SK-N-SH treated with all-trans-retinoic acid at 6 μM for 48 hours (cell line): Measurements from ENCODE around the gene IDI2.

Source experiments
- ATAC-seq: fragments of 200-7000 bp; cut with Tn5 transposase; 3 replicates; pipeline ENCODE4 v1.9.1; 2020; ENCODE audit warnings: mild to moderate bottlenecking, moderate library complexity
- CREB5 ChIP-seq: fragments of 250-450 bp; sonication (Bioruptor Pico); IDR thresholded peaks from 2 replicates; pipeline ENCODE4 v1.5.1; 2020; ENCODE audit warnings: low read depth, mild to moderate bottlenecking, moderate library complexity
- SNAI2 ChIP-seq: fragments of 250-450 bp; sonication (Bioruptor Pico); IDR thresholded peaks from 2 replicates; pipeline ENCODE4 v1.5.0; 2020; ENCODE audit warnings: mild to moderate bottlenecking, moderate library complexity
- ZFP3 ChIP-seq: fragments of 250-450 bp; sonication (Bioruptor Pico); IDR thresholded peaks from 2 replicates; pipeline ENCODE4 v1.5.0; 2020; ENCODE audit warnings: mild to moderate bottlenecking, moderate library complexity
- TF ChIP-seq, protein P1 (sequence below): fragments of 250-450 bp; sonication (Bioruptor Pico); IDR thresholded peaks from 2 replicates; pipeline ENCODE4 v1.8.0; 2021; ENCODE audit warnings: low read depth, mild to moderate bottlenecking, moderate library complexity, borderline replicate concordance
- TF ChIP-seq, protein P2 (sequence below): fragments of 250-450 bp; sonication (Bioruptor Pico); IDR thresholded peaks from 2 replicates; pipeline ENCODE4 v1.5.1; 2021; ENCODE audit warnings: mild to moderate bottlenecking, moderate library complexity

The IDI2 gene

DNA sequence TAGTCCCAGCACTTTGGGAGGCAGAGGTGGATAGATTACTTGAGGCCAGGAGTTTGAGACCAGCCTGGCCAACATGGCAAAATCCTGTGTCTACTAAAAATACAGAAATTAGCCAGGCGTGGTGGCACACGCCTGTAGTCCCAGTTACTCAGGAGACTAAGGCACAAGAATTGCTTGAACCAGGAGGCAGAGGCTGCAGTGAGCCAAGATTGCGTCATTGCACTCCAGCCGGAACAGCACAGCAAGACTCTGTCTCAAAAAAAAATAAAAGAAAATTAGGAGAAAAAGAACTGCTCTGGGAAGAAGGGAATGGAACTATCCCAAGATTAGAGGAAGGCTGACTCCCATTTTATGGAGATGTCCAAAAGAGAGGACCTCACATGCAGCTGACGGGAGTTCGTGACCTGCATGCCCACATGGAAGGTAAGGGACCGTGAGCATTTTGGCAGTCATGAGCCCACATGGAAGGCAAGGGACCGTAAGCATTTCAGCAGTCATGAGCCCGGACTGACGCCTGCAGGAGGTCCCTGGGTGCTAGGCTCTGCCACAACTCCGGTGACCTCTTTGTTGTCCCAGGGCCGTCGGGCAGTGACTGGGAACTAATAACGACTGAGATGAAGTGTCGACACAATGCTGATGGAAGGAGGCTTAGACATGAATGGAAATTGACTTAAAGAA, 56.0 kb downstream of the IDI2 start:
- ATAC-seq: no peak
- TF ChIP-seq SNAI2 (CRISPR knock-in tag): no peak
- TF ChIP-seq, protein P1, sequence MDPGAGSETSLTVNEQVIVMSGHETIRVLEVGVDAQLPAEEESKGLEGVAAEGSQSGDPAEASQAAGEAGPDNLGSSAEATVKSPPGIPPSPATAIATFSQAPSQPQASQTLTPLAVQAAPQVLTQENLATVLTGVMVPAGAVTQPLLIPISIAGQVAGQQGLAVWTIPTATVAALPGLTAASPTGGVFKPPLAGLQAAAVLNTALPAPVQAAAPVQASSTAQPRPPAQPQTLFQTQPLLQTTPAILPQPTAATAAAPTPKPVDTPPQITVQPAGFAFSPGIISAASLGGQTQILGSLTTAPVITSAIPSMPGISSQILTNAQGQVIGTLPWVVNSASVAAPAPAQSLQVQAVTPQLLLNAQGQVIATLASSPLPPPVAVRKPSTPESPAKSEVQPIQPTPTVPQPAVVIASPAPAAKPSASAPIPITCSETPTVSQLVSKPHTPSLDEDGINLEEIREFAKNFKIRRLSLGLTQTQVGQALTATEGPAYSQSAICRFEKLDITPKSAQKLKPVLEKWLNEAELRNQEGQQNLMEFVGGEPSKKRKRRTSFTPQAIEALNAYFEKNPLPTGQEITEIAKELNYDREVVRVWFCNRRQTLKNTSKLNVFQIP: no peak
- TF ChIP-seq CREB5 (CRISPR knock-in tag): no peak
- TF ChIP-seq, protein P2, sequence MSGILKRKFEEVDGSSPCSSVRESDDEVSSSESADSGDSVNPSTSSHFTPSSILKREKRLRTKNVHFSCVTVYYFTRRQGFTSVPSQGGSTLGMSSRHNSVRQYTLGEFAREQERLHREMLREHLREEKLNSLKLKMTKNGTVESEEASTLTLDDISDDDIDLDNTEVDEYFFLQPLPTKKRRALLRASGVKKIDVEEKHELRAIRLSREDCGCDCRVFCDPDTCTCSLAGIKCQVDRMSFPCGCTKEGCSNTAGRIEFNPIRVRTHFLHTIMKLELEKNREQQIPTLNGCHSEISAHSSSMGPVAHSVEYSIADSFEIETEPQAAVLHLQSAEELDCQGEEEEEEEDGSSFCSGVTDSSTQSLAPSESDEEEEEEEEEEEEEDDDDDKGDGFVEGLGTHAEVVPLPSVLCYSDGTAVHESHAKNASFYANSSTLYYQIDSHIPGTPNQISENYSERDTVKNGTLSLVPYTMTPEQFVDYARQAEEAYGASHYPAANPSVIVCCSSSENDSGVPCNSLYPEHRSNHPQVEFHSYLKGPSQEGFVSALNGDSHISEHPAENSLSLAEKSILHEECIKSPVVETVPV (CRISPR knock-in tag): no peak
- TF ChIP-seq ZFP3 (CRISPR knock-in tag): no peak
